Measurements from ENCODE around the gene ZHX3.

ZHX3 gene

GRCh38 chr20:41350408-41350962, 33.0 kb upstream of the ZHX3 start:
- TF ChIP-seq, protein P1, sequence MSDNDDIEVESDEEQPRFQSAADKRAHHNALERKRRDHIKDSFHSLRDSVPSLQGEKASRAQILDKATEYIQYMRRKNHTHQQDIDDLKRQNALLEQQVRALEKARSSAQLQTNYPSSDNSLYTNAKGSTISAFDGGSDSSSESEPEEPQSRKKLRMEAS (IDR thresholded peaks at IDR 0.05; ENCODE audit: low read depth, low read length), result no peak
- TF ChIP-seq CTCF (IDR thresholded peaks at IDR 0.05; ENCODE audit: low read depth, low read length) (no peak), MYC (IDR thresholded peaks at IDR 0.05; ENCODE audit: low read depth, low read length) (no peak), POLR2A (IDR thresholded peaks at IDR 0.05; ENCODE audit: extremely low read depth, insufficient read length) (no peak)
- no peak overlapping the region for H3K4me3 ChIP-seq (ENCODE audit: low read depth, low read length)
- no peak for DNase-seq (ENCODE audit: low read depth)

DNA sequence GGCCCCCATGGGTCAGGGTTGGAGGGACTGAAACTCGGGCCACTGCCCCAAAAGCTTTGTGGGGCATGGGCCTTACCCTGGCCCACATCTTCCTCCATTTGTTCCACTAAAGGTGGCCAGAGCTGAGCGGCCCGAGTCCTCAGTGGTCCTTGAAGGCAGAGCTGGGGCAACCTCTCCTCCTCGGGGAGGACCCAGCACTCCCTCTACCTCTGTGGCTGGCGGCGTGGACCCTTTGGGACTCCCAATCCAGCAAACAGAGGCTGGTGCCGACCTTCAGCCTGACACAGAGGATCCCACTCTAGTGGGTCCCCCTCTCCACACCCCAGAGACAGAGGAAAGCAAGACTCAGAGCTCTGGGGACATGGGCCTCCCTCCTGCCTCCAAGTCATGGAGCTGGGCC, 32.4 kb upstream of the ZHX3 start:
- no peak overlapping the region for H3K4me3 ChIP-seq (ENCODE audit: low read depth, low read length)
- TF ChIP-seq CTCF (IDR thresholded peaks at IDR 0.05; ENCODE audit: low read depth, low read length) (no peak), MYC (IDR thresholded peaks at IDR 0.05; ENCODE audit: low read depth, low read length) (no peak), POLR2A (IDR thresholded peaks at IDR 0.05; ENCODE audit: extremely low read depth, insufficient read length) (no peak)
- TF ChIP-seq, protein P1 (IDR thresholded peaks at IDR 0.05; ENCODE audit: low read depth, low read length), result no peak
- DNase-seq (ENCODE audit: low read depth), result no peak

GRCh38 chr20:41349266-41349665, 31.7 kb upstream of the ZHX3 start:
- no peak for DNase-seq (ENCODE audit: low read depth)
- H3K4me3 ChIP-seq (ENCODE audit: low read depth, low read length), result no peak overlapping the region
- TF ChIP-seq, protein P1 (IDR thresholded peaks at IDR 0.05; ENCODE audit: low read depth, low read length), result no peak
- no peak for TF ChIP-seq CTCF (IDR thresholded peaks at IDR 0.05; ENCODE audit: low read depth, low read length)
- no peak for TF ChIP-seq POLR2A (IDR thresholded peaks at IDR 0.05; ENCODE audit: extremely low read depth, insufficient read length)

DNA sequence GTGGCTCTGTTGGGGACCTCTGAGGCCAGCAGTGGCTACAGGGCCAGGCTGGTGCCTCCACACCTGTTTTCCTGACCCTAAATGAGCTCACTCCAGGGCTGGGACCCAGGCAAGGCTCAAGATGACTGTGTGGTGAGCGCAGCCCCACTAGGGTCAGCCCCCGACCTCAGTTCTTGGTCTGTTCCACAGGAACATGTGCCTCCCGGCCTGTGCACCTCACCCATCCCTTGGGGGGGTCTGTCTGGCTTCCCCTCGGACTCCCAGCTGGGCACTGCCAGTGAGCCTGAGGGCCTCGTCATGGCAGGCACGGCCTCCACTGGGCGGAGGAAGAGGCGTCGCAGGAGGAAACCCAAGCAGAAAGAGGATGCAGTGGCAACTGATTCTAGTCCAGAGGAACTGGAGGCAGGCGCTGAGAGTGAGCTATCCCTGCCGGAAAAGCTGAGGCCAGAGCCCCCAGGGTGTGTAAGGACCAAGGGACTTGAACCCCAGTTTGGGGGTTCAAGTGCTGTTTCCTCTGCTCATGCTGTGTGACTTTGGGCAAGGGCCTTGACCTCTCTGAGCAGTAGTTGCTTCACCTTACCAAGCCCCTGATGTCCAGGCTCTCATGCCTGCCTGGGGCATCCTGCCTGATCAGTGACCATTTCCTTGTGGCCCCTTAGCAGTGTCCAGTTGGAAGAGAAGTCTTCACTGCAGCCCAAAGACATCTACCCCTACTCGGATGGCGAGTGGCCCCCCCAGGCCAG, 31.1 kb upstream of the ZHX3 start:
- TF ChIP-seq, protein P1 (IDR thresholded peaks at IDR 0.05; ENCODE audit: low read depth, low read length), result no peak
- no peak for TF ChIP-seq MYC (IDR thresholded peaks at IDR 0.05; ENCODE audit: low read depth, low read length)
- no peak for TF ChIP-seq CTCF (IDR thresholded peaks at IDR 0.05; ENCODE audit: low read depth, low read length)
- no peak for TF ChIP-seq POLR2A (IDR thresholded peaks at IDR 0.05; ENCODE audit: extremely low read depth, insufficient read length)

GRCh38 chr20:41347523-41348429, 30.2 kb upstream of the ZHX3 start:
- no peak for DNase-seq (ENCODE audit: low read depth)
- TF ChIP-seq CTCF (IDR thresholded peaks at IDR 0.05; ENCODE audit: low read depth, low read length) (no peak), POLR2A (IDR thresholded peaks at IDR 0.05; ENCODE audit: extremely low read depth, insufficient read length) (no peak), MYC (IDR thresholded peaks at IDR 0.05; ENCODE audit: low read depth, low read length) (no peak)
- TF ChIP-seq, protein P1 (IDR thresholded peaks at IDR 0.05; ENCODE audit: low read depth, low read length), result no peak
- no peak overlapping the region for H3K4me3 ChIP-seq (ENCODE audit: low read depth, low read length)

More for the DNA sequence above, 31.1 kb upstream of the ZHX3 start:
- no peak overlapping the region for H3K4me3 ChIP-seq (ENCODE audit: low read depth, low read length)
- DNase-seq (ENCODE audit: low read depth), result no peak
